Measurements from ENCODE around the gene XXYLT1.

The XXYLT1 gene

GRCh38 chr3:195097331-195098255 is 173.4 kb downstream of the XXYLT1 start:
- no peak for TF ChIP-seq CTCF (IDR thresholded peaks at IDR 0.05; ENCODE audit: low read depth, low read length, poor library complexity, severe bottlenecking)
- no peak for TF ChIP-seq EZH2phosphoT487 (IDR thresholded peaks at IDR 0.05; ENCODE audit: borderline replicate concordance, low read length)
- no peak overlapping the region for H3K27ac ChIP-seq (ENCODE audit: low read depth, low read length)
- no peaks in the 10 kb centered on the region for H3K9me2 ChIP-seq (replicated peaks; ENCODE audit: control insufficient read depth, low read length)
- no peaks in the 10 kb centered on the region; the same call in 1 of the 2 replicates for H3F3A ChIP-seq (ENCODE audit: control insufficient read depth, insufficient read depth)
- peaks cover 34% of the 10 kb centered on the region for H3K4me1 ChIP-seq (ENCODE audit: control insufficient read depth, low read length)
- no peaks in the 10 kb centered on the region for H3K36me3 ChIP-seq (ENCODE audit: control insufficient read depth, low read length)
- no peak overlapping the region for H3K4me2 ChIP-seq (ENCODE audit: low read length)
- no peak overlapping the region for H3K4me3 ChIP-seq (ENCODE audit: low read length)
- no peaks in the 10 kb centered on the region for H3K27me3 ChIP-seq (ENCODE audit: control insufficient read depth, low read length)
- H3K79me2 ChIP-seq (ENCODE audit: control insufficient read depth, low read length) = no peaks in the 10 kb centered on the region
- no peaks in the 10 kb centered on the region for H4K20me1 ChIP-seq (ENCODE audit: control insufficient read depth, insufficient read depth, low read depth, low read length)
- H3K9me3 ChIP-seq (ENCODE audit: control insufficient read depth, insufficient read depth, low read length) = no peaks in the 10 kb centered on the region

- Histone ChIP-seq H3K4me2 (ENCODE audit: low read length) (no peak overlapping the region), H3K4me1 (ENCODE audit: control insufficient read depth, low read length) (peaks cover 30% of the 10 kb centered on the region), H3K79me2 (ENCODE audit: control insufficient read depth, low read length) (no peaks in the 10 kb centered on the region), H3K9me3 (ENCODE audit: control insufficient read depth, insufficient read depth, low read length) (no peaks in the 10 kb centered on the region), H3F3A (ENCODE audit: control insufficient read depth, insufficient read depth) (no peaks in the 10 kb centered on the region; the same call in 1 of the 2 replicates), H3K27ac (ENCODE audit: low read depth, low read length) (no peak overlapping the region), H3K27me3 (ENCODE audit: control insufficient read depth, low read length) (no peaks in the 10 kb centered on the region), H3K4me3 (ENCODE audit: low read length) (no peak overlapping the region), H3K9me2 (replicated peaks; ENCODE audit: control insufficient read depth, low read length) (no peaks in the 10 kb centered on the region), H3K36me3 (ENCODE audit: control insufficient read depth, low read length) (no peaks in the 10 kb centered on the region), H4K20me1 (ENCODE audit: control insufficient read depth, insufficient read depth, low read depth, low read length) (no peaks in the 10 kb centered on the region)
- no peak for TF ChIP-seq EZH2phosphoT487 (IDR thresholded peaks at IDR 0.05; ENCODE audit: borderline replicate concordance, low read length)
- no peak for TF ChIP-seq CTCF (IDR thresholded peaks at IDR 0.05; ENCODE audit: low read depth, low read length, poor library complexity, severe bottlenecking)
Measured at GRCh38 chr3:195096484-195097330, 174.3 kb downstream of the XXYLT1 start.

- H3K27ac ChIP-seq (ENCODE audit: low read depth, low read length) = no peak overlapping the region
- H3K79me2 ChIP-seq (ENCODE audit: control insufficient read depth, low read length) = no peaks in the 10 kb centered on the region
Measured at GRCh38 chr3:195096053-195096452, 174.9 kb downstream of the XXYLT1 start.

More at GRCh38 chr3:195096053-195096452, 174.9 kb downstream of the XXYLT1 start:
- no peaks in the 10 kb centered on the region for H3K9me3 ChIP-seq (ENCODE audit: control insufficient read depth, insufficient read depth, low read length)
- no peaks in the 10 kb centered on the region for H3K27me3 ChIP-seq (ENCODE audit: control insufficient read depth, low read length)
- no peaks in the 10 kb centered on the region for H3K9me2 ChIP-seq (replicated peaks; ENCODE audit: control insufficient read depth, low read length)
- TF ChIP-seq EZH2phosphoT487 (IDR thresholded peaks at IDR 0.05; ENCODE audit: borderline replicate concordance, low read length) = no peak
- no peak for TF ChIP-seq CTCF (IDR thresholded peaks at IDR 0.05; ENCODE audit: low read depth, low read length, poor library complexity, severe bottlenecking)
- H4K20me1 ChIP-seq (ENCODE audit: control insufficient read depth, insufficient read depth, low read depth, low read length) = no peaks in the 10 kb centered on the region
- H3K4me3 ChIP-seq (ENCODE audit: low read length) = no peak overlapping the region
- no peak overlapping the region for H3K4me2 ChIP-seq (ENCODE audit: low read length)
- no peaks in the 10 kb centered on the region for H3K36me3 ChIP-seq (ENCODE audit: control insufficient read depth, low read length)
- peaks cover 24% of the 10 kb centered on the region for H3K4me1 ChIP-seq (ENCODE audit: control insufficient read depth, low read length)
- H3F3A ChIP-seq (ENCODE audit: control insufficient read depth, insufficient read depth) = no peaks in the 10 kb centered on the region; the same call in 1 of the 2 replicates

Data from DOHH2 (cell line).